ENCODE data around the gene ZNF516.

The ZNF516 gene

GRCh38 chr18:76379226-76380126 is 115.6 kb downstream of the ZNF516 start:
- no peak for DNase-seq (ENCODE audit: low read depth)
- no peak for TF ChIP-seq CTCF (conservative IDR thresholded peaks at IDR 0.05; ENCODE audit: low read length)
- no peak overlapping the region for H3K4me3 ChIP-seq (ENCODE audit: low read length)

- no peak for TF ChIP-seq CTCF (conservative IDR thresholded peaks at IDR 0.05; ENCODE audit: low read length)
- DNase-seq (ENCODE audit: low read depth): no peak
- H3K4me3 ChIP-seq (ENCODE audit: low read length): no peak overlapping the region
Measured at GRCh38 chr18:76378526-76379215, 116.4 kb downstream of the ZNF516 start.

DNA sequence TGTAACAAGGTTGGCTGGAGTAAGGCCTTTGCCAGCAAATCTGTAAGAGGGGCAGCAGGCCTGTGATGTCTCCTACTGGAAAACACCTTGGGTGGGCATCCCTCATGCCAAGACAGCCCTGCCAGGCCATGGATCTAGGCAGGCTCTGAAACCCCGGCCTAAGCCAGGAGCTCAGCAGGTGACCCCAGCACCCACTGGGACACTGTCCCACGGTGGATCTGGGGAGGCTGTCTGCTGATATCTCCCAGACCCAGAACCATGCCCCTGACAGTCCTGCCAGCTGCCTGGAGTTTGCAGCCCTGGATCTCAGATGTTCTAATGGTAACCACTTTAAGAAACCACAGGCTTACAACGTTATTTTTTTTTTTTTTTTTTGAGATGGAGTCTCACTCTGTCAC is 117.7 kb downstream of the ZNF516 start:
- DNase-seq (ENCODE audit: low read depth): no peak
- H3K4me3 ChIP-seq (ENCODE audit: low read length): no peak overlapping the region
- TF ChIP-seq CTCF (conservative IDR thresholded peaks at IDR 0.05; ENCODE audit: low read length): no peak

DNA sequence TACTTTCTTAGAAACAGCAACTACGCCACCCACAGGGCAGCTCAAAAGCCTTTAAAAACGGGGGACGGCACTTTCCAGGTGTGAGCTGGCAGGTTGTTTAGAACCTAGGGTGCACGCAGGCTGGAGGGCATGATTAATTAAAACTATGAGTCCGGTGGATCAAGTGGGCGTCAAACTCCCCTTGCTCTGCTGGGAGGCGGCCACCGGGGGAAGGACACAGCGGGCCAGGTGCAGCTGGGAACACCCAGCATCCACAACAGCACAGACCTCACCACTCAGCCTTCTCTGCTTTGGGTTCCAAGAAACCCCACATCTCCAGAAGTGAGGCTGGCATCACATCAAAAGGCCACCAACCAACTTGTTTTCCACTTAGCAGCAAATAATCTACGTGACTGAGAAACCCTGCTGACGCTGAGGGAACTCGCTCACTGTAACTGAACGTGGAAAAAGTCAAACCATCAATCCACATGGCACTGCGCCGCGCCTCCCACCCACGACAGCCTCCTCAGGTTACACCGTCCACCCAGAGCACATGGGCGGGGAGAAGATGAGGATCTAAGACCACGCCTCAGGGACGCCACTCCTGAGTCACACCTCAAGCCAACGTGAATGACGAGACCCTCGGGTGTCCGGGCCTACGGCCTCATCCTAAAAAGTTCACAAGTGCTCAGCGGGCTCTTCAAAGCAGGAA is 118.2 kb downstream of the ZNF516 start:
- no peak for DNase-seq (ENCODE audit: low read depth)
- no peak for TF ChIP-seq CTCF (conservative IDR thresholded peaks at IDR 0.05; ENCODE audit: low read length)
- H3K4me3 ChIP-seq (ENCODE audit: low read length): no peak overlapping the region

GRCh38 chr18:76376225-76376624 is 118.8 kb downstream of the ZNF516 start:
- DNase-seq (ENCODE audit: low read depth): no peak
- H3K4me3 ChIP-seq (ENCODE audit: low read length): no peak overlapping the region
- no peak for TF ChIP-seq CTCF (conservative IDR thresholded peaks at IDR 0.05; ENCODE audit: low read length)

GRCh38 chr18:76374330-76375281 is 120.4 kb downstream of the ZNF516 start:
- TF ChIP-seq CTCF (conservative IDR thresholded peaks at IDR 0.05; ENCODE audit: low read length): no peak
- H3K4me3 ChIP-seq (ENCODE audit: low read length): no peak overlapping the region
- no peak for DNase-seq (ENCODE audit: low read depth)
